GM12878 (cell line): ENCODE results near the gene HLA-DMA. TPM values are rescaled to one million over a fixed set of nuclear protein-coding genes. Genes with fewer than 3 reads are reported as not detected.

Experiments
- ATAC-seq: fragments of 200-7000 bp; cut with Tn5 transposase; 3 replicates; pipeline ENCODE4 v1.9.1; 2020; ENCODE audit warnings: mild to moderate bottlenecking, moderate library complexity
- BruUV-seq: library from RNA; stranded (reverse); fragments of 400-500 nt; replicated peaks from 2 replicates; lab custom pipeline; 2021; lab: Mats Ljungman, UMichigan
- CTCF ChIA-PET: fragments of 300-600 bp; sonication (Branson Sonifier 250); formaldehyde crosslinking; extraction: SDS; loops from one replicate; lab custom pipeline; 2021; ENCODE audit warnings: inconsistent platforms; lab: Yijun Ruan, JAX
- POLR2A ChIA-PET: fragments of 350-600 bp; formaldehyde crosslinking; extraction: SDS; loops from one replicate; lab custom pipeline; 2021; ENCODE audit warnings: inconsistent platforms; lab: Charles Lee
- RAD21 ChIA-PET: fragments of 300-600 bp; sonication (Branson Sonifier 250); formaldehyde crosslinking; loops from one replicate; lab custom pipeline; 2023; ENCODE audit warnings: antibody characterized with exemption; ENCODE audit not compliant: unreplicated experiment; lab: Charles Lee
- SMC1A ChIA-PET: fragments of 300-600 bp; sonication (Branson Sonifier 250); formaldehyde crosslinking; loops from one replicate; lab custom pipeline; 2023; ENCODE audit not compliant: unreplicated experiment, uncharacterized antibody; lab: Charles Lee
- DNase-seq: peaks from one replicate; pipeline ENCODE4 v3.0.0-alpha.2; 2011; ENCODE audit warnings: low read depth, low spot score
- FAIRE-seq: peaks from 3 replicates; lab custom pipeline; 2011; peaks lifted over from hg19 to GRCh38; lab: Jason Lieb, UNC
- H2AFZ ChIP-seq: 2 replicates; pipeline ENCODE4 v1.6.0; 2011; ENCODE audit warnings: low read depth, low read length, control low read depth; ENCODE audit not compliant: control insufficient read depth
- H3K27ac ChIP-seq: 2 replicates; pipeline ENCODE4 v1.5.1; 2011; ENCODE audit warnings: control low read depth; ENCODE audit not compliant: control insufficient read depth, insufficient read depth
- H3K27me3 ChIP-seq, 2 experiments: replicated peaks in 1 of 2; 2 replicates each; pipeline versions ENCODE4 v1.6.0 to v1.6.1; 2011; ENCODE audit warnings: low read length in 1 of 2; ENCODE audit not compliant: control insufficient read depth in 2 of 2, insufficient read depth in 2 of 2
- H3K36me3 ChIP-seq, 2 experiments: 2 replicates each; pipeline ENCODE4 v1.5.1; 2011; ENCODE audit warnings: low read length in 1 of 2; ENCODE audit not compliant: control insufficient read depth in 2 of 2, insufficient read depth in 2 of 2
- H3K4me1 ChIP-seq: 2 replicates; pipeline ENCODE4 v1.6.1; 2011; ENCODE audit warnings: mild to moderate bottlenecking, low read length, moderate library complexity, mixed read lengths; ENCODE audit not compliant: control insufficient read depth, insufficient read depth
- H3K4me2 ChIP-seq: 2 replicates; pipeline ENCODE4 v1.6.0; 2011; ENCODE audit warnings: control low read depth; ENCODE audit not compliant: control insufficient read depth, insufficient read depth
- H3K4me3 ChIP-seq: fragments of 200-600 bp; sonication (generic); 2 replicates; pipeline ENCODE4 v1.5.1; 2016
- H3K79me2 ChIP-seq: 2 replicates; pipeline ENCODE4 v1.6.0; 2011; ENCODE audit warnings: low read length; ENCODE audit not compliant: control insufficient read depth, insufficient read depth
- H3K9ac ChIP-seq: 2 replicates; pipeline ENCODE4 v1.8.0; 2011; ENCODE audit warnings: low read length, control low read depth, mixed read lengths; ENCODE audit not compliant: control insufficient read depth, insufficient read depth
- H3K9me3 ChIP-seq: replicated peaks from 3 replicates; pipeline ENCODE4 v1.5.1; 2011; ENCODE audit warnings: mild to moderate bottlenecking, low read length; ENCODE audit not compliant: control insufficient read depth, insufficient read depth
- H4K20me1 ChIP-seq: 2 replicates; pipeline ENCODE4 v1.6.0; 2011; ENCODE audit not compliant: control insufficient read depth, insufficient read depth
- CEBPB ChIP-seq, 2 experiments: fragments of 150-350 bp in 1 of 2; IDR thresholded peaks; 2 replicates each; pipeline ENCODE4 v1.6.1; 2012 to 2014; ENCODE audit warnings: low read depth in 2 of 2, low read length in 2 of 2, borderline replicate concordance in 1 of 2, inconsistent platforms in 1 of 2
- CEBPZ ChIP-seq: fragments of 150-350 bp; IDR thresholded peaks from 2 replicates; pipeline ENCODE4 v1.6.1; 2016; ENCODE audit warnings: low read depth, low read length
- CREM ChIP-seq: IDR thresholded peaks from 2 replicates; pipeline ENCODE4 v1.6.1; 2014; ENCODE audit warnings: antibody characterized with exemption, low read depth
- IRF5 ChIP-seq: fragments of 450-650 bp; IDR thresholded peaks from 2 replicates; pipeline ENCODE4 v1.6.1; 2017; ENCODE audit warnings: borderline replicate concordance
- RFX5 ChIP-seq: IDR thresholded peaks from 2 replicates; pipeline ENCODE4 v1.6.1; 2011; ENCODE audit warnings: low read depth, low read length, improper control_type of control experiment
- SP1 ChIP-seq: IDR thresholded peaks from one replicate; pipeline ENCODE4 v1.6.1; 2011; ENCODE audit warnings: low read depth, low read length
- WGBS: methylation state at CpG from one replicate; pipeline ENCODE4 v1.1.6; 2016; ENCODE audit warnings: low lambda C conversion rate; ENCODE audit not compliant: insufficient replicate concordance, insufficient coverage; ENCODE audit errors: missing lambda C conversion rate; 5-methylcytosine and 5-hydroxymethylcytosine counted together
- in situ Hi-C: fragments of 300-500 bp; cut with MboI; formaldehyde crosslinking; loops from 9 replicates; pipeline ENCODE4 v1.14.3; 2018; ENCODE audit warnings: mixed read lengths
- intact Hi-C: fragments of 100-400 bp; cut with micrococcal nuclease; formaldehyde crosslinking; loops from one replicate; pipeline ENCODE4 v1.14.2; 2022; ENCODE audit not compliant: unreplicated experiment
- polyA plus RNA-seq, 11 experiments: library from polyadenylated mRNA; depleted of rRNA in 4 of 11; unstranded in 6 of 11; stranded (reverse) in 5 of 11; fragments of >200 nt; fragmentation: Nextera tagmentation in 4 of 11; fragmentation: Illumina TruSeq in 1 of 11; extraction: Ambion mirVana in 4 of 11; extraction: Trizol in 1 of 11; gene quantifications; 1 replicate in 1 of 11; 2 replicates in 10 of 11; pipeline versions ENCODE4 v1.2.1 to v1.2.3, GENCODE V29; 2011 to 2016; ENCODE audit warnings: inconsistent platforms in 2 of 11, missing spikeins in 2 of 11, low read depth in 1 of 11
- total RNA-seq, 4 experiments: library from RNA; depleted of rRNA in 3 of 4; stranded (reverse); fragments of >200 nt in 3 of 4; fragmentation: Illumina TruSeq in 1 of 4; extraction: Trizol in 1 of 4; gene quantifications; 2 replicates each; pipeline versions ENCODE4 v1.2.1 to v1.2.3, GENCODE V29; 2013 to 2021

Gene HLA-DMA
- total and polyA plus RNA-seq, 10 of the 15 experiments (the other 5 are each of a cell fraction or from before 2014, with no cell fraction given): 177 to 552 (median 309) TPM

- FAIRE-seq (no peak), ATAC-seq (no peak), DNase-seq (no peak)
- ChIA-PET RAD21 (no interaction called here), POLR2A (interaction anchor here (0.6 to 1.0 kb wide), 2 partner anchors 157 to 261 kb away, joined by 3 read pairs; partner anchors contain the start of gene TAP2), CTCF (interaction anchor here (0.7 to 4.0 kb wide), 4 partner anchors 11 to 253 kb away, joined by 3 to 21 read pairs (median 3); no protein-coding TSS in a partner anchor), SMC1A (interaction anchor here (0.7 to 1.1 kb wide), 2 partner anchors 11 to 177 kb away, joined by 3 read pairs; no protein-coding TSS in a partner anchor)
- no TSS peak for BruUV-seq
- Histone ChIP-seq H3K36me3 (no peaks in the 10 kb centered on the region), H3K4me2 (no peak overlapping the region), H3K4me1 (peaks cover 7% of the 10 kb centered on the region; the same call in 1 of the 2 replicates), H3K79me2 (no peaks in the 10 kb centered on the region), H3K9me3 (no peaks in the 10 kb centered on the region), H3K4me3 (no peak overlapping the region), H3K27ac (no peak overlapping the region), H2AFZ (no peak overlapping the region), H4K20me1 (no peaks in the 10 kb centered on the region), H3K9ac (no peak overlapping the region), H3K27me3 (no peaks in the 10 kb centered on the region)
- TF ChIP-seq SP1: no peak
- no peak for TF ChIP-seq CEBPZ
- TF ChIP-seq IRF5: no peak
- no peak for TF ChIP-seq RFX5
- TF ChIP-seq CEBPB (IDR thresholded peaks at IDR 0.05; ENCODE audit: borderline replicate concordance in 1 of 2, low read depth in 2 of 2, low read length in 2 of 2): no peak
- TF ChIP-seq CREM: no peak
- WGBS: 16% methylated on average over 2 of the region's 2 CpGs
- intact Hi-C loops: no loop called here
- in situ Hi-C loops: no loop called here
Measured at GRCh38 chr6:32995448-32995847, 42.6 kb upstream of the HLA-DMA start.
